Heart left ventricle (tissue), 13 donors: ENCODE data around the gene VASN.

Experiments used
- CTCF ChIP-seq, 12 donors: fragments of 200-600 bp; sonication (generic) in 4 of 12; IDR thresholded peaks; one replicate each; pipeline versions ENCODE4 v1.5.0 to v1.8.0; 2018 to 2022; ENCODE audit warnings: antibody characterized with exemption in 12 of 12, mild to moderate bottlenecking in 5 of 12
- POLR2A ChIP-seq, 2 donors: fragments of 450-650 bp; IDR thresholded peaks; one replicate each; pipeline ENCODE4 v1.6.1; 2017; ENCODE audit warnings: antibody characterized with exemption in 2 of 2, mild to moderate bottlenecking in 2 of 2, moderate library complexity in 2 of 2
- donor health status: ischemic (EF 13 %, LVEDD 7.1; RV severe dilation, severe dysfunction).
- donor health status: DM: no; HTN: yes; CAD: no.
- donor health status: DM: no; HTN: no; CAD: no.
- donor health status: ischemic (EF 25% LVEDD 6.9; RV normal size, moderate dysfunction).
- donor health status: ischemic (EF 25% LVEDD 5.7; RV mildly dilated, moderate dysfunction).
- donor health status: ischemic (EF 35%, LVEDD 5.7; RV mildly dilated, moderate dysfunction).
- donor health status: nonischemic (EF 11% LVEDD 7.7; RV severe dilation, severe dysfunction).
- donor health status: DM: yes; HTN: yes; CAD: no.
- donor health status: PGD.
- donor health status: ischemic (EF 29% LVEDD 5.4; RV normal size, mild dysfunction).
- donor health status: nonischemic (EF 23%, LVEDD 6.1; RV moderate dilation, normal function).

DNA sequence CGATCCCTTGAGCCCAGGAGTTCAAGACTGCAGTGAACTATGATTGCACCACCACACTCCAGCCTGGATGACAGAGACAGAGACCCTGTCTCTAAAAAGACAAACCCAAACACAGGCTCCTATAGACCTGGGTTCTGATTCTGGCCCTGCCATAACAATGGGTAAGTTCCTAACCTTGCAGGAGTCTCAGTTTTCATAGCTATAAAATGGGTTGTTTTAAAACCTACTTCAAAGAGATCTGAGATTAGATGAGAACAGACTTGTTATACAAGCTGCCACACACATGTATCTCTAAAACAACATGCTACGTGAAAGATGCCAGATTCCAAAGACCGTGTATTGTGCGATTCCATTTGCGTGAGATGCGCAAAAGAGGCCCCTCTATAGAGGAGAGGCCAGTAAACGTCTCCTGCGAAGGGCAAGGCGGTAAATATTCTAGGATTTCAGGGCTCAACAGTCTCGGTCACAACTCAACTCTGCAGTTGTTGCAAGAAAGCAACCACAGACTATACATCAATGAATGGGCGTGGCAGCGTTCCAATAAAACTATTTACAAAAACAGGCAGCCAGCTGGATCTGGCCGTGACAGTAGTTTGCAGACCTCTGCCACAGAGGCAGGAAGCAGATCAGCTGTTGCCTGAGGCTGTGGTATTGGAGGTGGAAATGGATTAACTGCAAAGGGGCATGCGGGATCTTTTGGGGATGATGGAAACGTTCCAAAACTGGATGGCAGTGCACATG is 38.9 kb downstream of the VASN start:
- TF ChIP-seq CTCF (IDR thresholded peaks at IDR 0.05) (no peak), POLR2A (IDR thresholded peaks at IDR 0.05) (no peak)
